ENCODE data around the gene ZNF397.

GRCh38 chr18:35193316-35193715 is 47.5 kb upstream of the ZNF397 start:
- TF ChIP-seq REST (IDR thresholded peaks at IDR 0.05; ENCODE audit: borderline replicate concordance) (no peak), CTCF (IDR thresholded peaks at IDR 0.05; ENCODE audit: poor library complexity, severe bottlenecking) (no peak), POLR2AphosphoS5 (IDR thresholded peaks at IDR 0.05) (no peak), TAF1 (IDR thresholded peaks at IDR 0.05; ENCODE audit: low read depth) (no peak), EZH2 (IDR thresholded peaks at IDR 0.05; ENCODE audit: borderline replicate concordance, insufficient read depth, low read length, poor library complexity, severe bottlenecking) (no peak), RAD21 (conservative IDR thresholded peaks at IDR 0.05) (no peak)

Data from neural cell (in vitro differentiated cells).